Stimulated activated CD8-positive, alpha-beta memory T cell treated with anti-CD3 and anti-CD28 coated beads, Interleukin-12 subunit alpha, Interleukin-12 subunit beta, amount 100 ng/mL, for 24 hours (primary cell): ENCODE measurements around the gene PDZRN3.
"Not testable (repeated sequence)": the region's sequence is repeated elsewhere in the genome, so short reads cannot be mapped to it uniquely, and the experiment has no call there.

Experiments used
- DNase-seq: peaks from one replicate; pipeline ENCODE4 v3.0.0-alpha.2; 2020; ENCODE audit errors: extremely low read depth

The PDZRN3 gene

DNA sequence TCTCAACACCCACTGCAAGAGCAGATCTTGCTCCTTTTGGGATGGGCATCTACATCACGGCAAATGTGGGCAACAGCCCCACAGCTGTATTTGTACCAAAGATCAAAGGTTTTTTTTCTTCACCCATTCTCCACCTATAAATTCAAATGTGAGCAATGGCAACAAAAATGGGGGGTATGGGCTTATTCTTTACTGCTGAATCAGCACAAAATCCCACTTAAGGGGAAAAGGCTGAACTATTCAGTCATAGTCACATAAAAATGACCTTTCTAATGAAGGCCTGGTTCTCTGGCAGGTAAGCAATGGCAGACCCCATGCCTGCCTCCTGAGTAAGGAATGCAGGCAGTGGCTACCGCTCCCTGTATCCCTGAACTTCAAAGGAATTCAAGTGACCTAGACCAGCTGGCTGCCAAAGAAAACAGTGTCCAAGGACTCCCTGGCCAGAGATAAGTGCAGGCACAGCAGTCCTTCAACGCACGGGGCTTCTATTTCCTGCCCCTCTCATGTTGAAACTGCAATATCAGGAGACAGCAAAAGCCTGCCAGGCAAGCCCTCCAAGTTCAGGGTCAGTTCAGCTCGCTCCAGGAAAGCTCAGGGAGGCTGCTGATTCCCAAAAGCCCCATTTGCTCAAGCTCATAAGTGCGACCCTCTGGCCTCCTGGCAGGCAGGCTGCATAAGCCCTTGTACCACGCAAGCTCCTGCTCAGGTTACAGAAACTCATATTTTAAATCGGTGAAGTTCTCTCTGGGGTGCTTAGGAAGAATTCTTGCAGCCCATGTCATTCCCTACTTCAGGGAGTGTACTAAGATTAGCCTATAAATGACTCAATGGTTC is 134.1 kb downstream of the PDZRN3 start:
- DNase-seq, result no peak

DNA sequence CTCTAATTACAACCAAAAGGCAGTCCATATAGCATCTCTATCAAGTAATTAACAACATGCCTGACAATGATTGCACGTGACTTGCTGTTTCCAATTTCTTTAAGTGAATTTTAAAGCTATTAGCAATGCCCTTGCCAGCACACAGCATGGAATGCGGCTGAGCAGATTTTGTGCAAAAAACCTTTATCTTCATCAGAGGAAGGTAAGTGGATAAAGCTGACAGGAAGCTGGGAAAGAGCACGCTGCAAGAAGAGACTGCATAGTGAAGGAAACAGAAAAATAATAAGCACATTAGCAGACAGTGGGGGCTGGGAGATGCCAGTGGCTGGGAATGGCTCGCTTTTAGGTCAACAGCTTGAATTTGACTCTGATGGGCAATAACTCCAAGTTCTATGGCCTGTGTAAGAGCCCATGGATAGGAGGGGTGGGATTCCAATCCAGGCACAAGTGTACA is 138.8 kb downstream of the PDZRN3 start:
- DNase-seq, result no peak

DNA sequence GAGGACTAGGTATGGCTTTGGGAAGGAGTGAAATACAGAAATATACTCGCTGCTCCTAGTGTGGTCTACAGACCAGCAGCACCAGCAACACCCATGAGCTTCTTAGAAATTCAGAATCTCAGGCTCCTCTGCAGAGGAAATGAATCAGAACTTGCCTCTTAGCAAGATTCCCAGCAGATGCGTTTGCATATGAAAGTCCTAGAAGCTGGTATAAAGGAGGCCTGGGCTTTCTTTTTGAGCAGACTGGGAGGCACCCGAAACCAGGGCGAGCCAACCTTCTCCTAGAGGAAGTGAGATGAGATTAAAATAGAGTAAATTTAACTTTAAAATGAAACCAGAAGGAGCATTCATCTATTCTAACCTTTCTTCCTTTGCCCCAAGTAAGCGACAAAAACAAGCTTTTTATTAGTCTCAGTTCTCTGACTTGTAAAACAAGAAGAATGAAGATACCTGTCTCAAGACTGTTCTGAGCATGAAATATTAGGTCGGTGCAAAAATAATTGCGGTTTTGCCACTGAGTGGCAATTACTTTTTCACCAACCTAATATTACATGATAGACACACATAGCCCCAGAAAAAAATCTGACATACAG is 140.0 kb downstream of the PDZRN3 start:
- DNase-seq, result no peak

DNA sequence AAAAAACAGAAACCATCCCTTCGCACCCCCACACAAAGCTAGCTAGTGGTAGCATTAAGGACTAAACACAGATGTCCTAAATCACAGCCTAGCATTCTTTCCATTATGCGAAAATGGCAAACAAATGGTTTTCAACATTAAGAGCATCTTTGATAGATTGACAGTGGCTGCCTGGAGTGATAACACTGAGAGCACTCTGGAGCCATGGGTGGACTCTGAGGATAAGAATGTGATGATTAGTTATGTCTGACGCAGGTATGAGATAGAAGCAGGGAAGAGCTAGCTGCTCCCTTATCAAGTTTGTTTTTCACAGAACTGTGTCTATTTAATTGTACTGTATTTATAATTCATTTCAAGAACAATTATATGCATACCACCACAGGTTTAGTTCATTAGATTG is 142.9 kb downstream of the PDZRN3 start:
- no peak for DNase-seq

DNA sequence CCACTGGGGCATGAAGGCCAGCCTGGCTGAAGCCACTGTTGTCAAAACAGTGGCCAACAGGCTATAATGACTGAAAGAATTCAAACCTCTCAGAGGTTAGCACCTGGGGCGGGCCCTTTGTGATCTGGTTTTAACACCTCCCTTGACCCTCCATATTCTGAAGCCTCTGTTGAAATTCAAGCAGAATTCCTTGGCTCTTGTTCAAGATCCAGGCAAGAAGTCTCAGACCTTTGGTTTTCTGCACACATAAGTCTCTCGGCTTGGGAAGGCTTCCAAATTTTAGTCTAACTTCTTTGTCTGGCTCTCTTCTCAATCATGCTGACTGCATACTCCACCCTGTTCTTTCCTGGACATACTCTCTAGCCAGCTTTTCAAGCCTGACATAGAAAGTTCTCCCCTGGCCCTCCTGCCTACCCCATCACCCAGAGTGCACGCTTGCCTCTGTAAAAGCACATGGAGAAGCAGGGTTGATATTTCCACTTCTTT is 144.5 kb downstream of the PDZRN3 start:
- DNase-seq, result no peak

DNA sequence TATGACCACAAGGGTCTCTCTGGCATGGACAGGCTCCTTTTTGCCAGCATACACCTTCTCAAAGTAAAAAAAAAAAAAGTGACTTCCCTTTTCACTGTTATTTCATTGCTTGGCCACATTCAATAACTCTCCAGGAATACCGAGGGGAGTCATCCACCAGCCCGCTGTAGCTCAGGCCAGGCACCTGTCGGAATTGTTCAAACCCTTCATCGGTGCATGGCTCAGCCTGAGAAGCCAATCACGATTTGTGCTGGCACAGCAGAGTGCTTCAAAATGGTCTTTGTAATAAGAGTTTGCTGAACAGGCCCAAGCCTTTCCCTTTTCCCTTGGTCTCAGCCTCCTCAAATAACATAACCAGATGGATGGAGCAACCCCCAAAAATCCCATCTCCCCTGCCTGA is 145.4 kb downstream of the PDZRN3 start:
- no peak for DNase-seq

DNA sequence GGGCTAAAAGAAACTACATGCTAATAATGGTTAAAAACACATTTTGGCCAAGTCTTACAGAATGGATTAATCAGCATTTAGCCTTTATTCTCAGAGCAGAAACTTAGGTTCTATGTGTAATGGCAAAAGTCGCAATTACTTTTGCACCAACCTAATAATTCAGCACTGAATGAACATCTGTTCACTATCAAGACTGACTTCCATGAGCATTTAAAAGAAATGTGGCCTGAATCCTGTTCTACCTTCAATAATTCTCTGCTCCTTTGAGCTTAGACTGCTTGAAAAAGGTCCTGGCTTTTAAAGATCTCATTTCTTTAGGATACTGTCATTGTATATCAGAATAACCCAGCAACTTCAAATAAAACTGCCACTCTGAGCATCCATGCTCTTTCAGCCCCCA is 145.9 kb downstream of the PDZRN3 start:
- DNase-seq, result no peak

DNA sequence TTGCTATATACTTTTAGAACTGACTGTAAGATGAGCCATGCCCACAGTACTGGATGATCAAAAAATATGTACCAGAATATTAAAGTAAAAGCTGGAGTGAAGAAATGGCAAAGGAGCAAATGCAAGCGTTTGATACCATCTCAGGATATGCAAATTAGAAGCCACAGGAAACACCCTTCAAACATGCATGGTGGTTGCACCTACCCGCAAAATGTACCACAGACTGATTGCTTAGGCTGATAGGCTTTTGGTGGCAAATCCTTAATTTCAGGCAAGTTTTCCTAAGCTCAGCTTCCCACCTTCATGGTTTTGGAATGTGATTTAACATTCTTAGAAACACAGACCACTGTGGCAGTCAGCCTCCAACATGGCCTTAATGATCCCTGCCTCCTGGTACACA is 149.0 kb downstream of the PDZRN3 start:
- no peak for DNase-seq

DNA sequence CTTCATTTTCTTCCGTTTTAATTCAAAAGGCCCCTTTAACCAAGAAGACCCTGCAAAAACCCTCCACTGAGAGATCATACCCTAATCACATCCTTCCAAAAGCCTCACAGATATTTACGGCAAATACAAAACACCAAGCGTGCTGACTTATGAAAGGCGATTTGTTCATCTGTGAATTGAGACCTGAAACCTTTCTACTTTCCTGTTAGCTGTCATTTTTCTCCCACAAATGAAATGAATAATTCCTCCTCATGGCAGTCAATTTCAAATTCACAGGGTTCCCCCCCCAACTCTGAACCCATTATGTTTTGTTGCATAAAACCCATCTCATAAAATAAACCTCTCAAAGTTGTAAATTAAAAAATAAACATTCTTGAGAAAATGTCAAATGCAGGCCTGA is 149.6 kb downstream of the PDZRN3 start:
- DNase-seq, result no peak

DNA sequence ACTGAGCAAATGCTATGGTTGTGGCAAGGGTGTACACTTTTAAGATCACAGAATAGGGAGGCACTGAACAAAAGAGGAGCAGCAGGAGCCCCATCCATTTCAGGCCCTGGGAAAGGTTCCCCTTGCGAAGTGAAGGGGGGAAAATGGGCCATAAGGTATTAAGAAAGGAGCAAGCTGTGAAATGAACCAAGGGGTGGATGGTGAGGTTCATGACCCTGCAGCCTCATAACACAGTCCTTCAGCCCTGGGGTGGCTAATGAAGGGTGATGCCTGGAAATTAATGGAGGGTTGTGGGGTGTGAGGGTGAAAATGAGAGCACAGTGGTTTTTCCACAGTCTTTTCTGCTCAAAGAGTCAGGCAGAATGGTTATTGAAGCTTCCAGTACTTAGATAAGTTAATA is 150.1 kb downstream of the PDZRN3 start:
- no peak for DNase-seq

DNA sequence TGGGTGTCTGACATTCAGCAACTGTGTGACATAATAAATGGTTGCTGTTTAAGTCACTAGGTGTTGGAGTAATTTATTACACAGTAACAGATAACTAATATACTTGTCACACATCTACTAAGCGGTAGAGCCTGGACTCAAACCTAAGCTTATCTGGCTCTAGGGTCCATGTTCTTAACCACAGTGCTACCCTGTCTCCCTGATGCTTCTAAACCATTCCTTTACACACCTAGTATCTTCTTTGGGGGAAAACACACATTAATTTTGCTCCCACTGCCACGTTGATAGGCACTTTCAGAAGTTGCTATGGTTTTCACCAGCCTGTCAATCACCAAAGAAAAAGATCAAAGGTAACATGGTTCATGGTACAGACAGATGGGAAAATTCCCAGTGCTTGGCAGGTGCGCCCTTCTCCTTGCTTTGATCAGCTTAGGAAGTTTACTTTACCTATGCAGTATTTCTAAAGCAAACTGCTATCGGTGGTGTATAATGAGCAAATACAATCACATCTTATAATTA is 150.8 kb downstream of the PDZRN3 start:
- DNase-seq, result no peak

DNA sequence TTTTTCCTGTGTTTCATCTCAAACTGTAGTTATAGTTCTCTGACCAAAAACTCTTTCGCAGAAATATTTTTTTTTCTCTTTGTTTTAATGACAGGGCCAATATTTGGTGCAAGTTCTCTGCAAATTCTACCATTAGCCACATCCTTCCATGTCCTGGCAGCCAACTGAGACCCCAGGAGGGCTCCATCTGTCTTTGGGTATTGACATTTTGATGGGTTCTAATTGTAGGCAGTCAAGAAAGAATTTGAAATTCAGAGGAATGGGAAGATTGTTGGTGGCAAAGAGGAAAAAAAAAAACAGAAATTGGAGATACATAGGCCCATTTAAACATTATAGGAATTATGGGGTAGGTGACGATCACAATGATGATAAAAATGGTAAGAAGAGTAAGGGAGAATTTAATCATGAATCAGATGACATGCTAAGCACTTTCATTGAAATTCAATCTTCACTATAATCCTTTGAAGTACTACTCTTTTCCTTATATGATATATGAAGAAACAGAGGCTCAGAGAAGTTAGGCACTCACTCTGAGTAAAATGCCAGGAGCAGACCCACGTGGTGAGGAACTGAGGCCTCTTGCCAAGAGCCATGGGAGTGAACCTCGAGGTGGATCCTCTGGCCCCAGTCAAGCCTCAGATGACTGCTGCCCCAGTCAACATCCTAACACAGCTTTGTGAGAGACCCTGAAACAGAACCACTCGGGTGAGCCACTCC is 151.4 kb downstream of the PDZRN3 start:
- DNase-seq, result no peak

DNA sequence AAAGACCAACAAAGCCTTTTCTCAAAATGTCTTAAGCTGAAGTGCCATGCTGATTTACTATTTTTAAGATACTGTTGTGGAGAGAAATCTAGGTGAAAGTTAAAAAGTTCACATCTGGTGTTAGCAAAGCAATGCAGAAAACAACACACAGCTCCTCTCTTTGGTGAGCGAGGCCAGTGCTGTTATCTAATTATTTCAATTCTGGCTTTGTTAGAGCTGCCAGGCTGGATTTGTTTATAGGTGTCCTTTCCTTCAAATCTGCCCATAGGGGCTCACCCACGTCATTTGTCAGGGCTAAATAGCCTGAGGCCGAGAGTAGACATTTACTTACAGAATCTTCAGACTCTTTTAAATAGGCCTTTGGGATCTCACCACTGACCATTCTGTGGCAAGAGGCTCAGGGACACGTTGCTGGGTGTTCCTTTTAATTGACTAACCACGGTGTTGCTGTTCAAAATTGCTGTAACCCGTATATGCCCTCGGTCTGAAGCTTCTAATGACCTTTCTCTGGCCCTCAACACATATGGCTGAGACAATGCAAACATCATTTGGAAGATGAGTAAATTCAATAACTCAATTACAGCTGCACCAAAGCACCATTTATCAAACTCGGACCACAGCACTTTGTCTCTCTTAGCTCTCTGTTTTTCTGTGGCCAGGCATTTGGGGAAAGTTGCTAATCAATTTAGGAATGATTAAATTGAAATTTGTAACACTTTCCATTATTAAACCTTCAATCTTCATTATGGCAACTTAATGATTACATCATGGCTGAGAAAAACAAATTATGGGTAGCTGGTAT is 152.6 kb downstream of the PDZRN3 start:
- DNase-seq, result no peak

DNA sequence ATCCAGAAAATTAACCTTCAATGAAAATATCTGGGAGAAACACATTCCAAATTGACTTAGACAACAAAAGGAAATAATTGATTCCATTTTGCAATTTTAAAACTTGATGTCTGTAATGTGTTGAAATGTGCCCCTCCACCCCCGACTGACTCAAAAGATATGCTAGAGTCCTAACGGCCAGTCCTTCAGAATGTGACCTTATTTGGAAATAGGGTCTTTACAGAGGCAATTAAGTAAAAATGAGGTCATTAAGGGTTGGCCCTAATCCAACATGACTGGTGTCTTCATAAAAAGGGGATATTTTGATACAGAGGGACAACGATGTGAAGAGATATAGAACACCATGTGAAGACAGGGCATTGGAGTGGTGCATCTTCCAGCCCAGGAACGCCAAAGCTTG is 153.9 kb downstream of the PDZRN3 start:
- no peak for DNase-seq

DNA sequence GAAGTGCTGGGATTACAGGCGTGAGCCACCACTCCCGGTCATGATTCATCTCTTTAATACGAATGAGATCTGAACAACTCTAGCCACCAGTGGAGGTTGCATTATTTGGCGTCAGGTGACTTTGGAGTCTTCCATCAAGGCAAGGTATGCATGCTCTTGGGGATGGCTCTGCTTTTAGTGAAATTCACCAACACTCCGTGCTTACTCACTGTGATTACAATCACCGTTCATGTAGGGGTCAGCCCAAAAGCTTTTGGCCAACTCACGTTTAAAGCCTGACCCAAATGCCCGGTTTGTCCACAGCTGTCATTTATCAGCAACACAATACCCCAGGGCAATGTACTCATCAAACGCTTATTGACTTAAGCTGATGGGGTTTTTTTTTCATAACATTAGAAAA is 155.4 kb downstream of the PDZRN3 start:
- no peak for DNase-seq

DNA sequence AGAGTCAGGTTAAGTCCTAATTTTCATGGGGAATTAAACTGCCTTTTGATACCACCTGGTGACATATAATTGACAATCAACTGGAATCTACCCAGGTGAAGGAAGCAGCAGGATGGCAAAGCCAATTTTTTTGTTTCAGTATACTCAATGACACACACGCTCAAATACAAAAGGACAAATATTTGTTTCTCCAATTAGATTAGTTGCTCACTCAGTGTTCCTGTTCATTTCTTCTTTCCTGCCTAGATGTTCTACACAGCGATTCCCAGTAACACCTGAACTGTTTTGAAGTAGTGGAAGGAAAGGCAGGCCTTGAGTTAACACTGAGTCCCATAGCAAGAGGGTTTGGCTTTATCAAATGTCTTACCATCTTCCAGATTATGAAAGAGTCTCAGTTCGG is 157.5 kb downstream of the PDZRN3 start:
- no peak for DNase-seq

DNA sequence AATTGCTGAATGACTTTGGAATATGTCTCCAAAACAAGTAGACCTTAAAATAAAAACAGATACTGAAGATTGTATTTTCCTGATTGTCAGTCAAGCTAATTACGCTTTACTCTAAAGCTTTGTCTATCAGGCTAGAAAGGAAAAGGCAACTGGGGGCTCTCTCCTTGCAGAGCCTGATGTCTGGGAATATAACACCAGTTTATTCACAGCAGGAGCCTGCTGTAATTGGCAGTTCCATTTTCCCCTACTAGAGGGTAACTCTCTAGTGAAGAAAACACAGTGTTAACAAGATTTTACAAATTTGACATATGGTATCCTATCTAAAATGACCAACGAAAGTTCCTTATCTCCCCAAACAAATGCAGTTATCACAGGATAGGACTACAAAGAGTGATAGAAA is 158.8 kb downstream of the PDZRN3 start:
- DNase-seq, result no peak

DNA sequence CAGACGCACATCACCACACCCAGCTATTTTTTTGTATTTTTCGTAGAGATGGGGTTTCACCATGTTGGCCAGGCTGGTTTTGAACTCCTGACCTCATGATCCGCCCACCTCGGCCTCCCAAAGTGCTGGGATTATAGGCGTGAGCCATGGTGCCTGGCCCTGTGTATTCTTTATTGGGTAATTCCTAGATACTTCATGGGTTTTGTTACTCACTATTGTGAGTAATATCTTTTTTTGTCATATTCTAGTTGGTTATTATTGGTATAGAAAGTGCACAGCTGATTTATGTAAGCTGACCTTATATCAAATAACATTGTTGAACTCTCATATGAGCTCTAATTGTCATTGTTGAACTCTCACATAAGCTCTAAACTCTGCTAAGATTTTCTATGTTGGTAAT is 160.6 kb downstream of the PDZRN3 start:
- not testable (repeated sequence) for DNase-seq

DNA sequence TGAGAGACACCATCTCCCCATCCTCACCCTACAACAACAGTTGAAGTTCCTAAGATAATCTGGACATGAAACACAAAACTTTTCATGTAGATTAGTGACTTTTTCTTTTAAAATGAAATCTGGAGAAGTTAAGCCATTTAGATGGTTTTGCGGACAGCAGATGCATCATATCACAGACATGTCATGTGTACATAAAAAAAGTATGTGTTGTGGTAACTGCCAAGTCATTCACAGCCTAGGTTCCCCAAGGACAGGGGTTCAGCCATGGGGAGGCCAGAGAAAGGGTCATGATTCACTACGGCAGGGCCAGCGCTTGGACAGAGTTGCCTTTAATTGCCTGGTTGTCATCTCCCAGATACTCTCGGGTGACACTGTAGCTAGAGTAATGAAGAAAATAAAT is 163.2 kb downstream of the PDZRN3 start:
- DNase-seq, result no peak

DNA sequence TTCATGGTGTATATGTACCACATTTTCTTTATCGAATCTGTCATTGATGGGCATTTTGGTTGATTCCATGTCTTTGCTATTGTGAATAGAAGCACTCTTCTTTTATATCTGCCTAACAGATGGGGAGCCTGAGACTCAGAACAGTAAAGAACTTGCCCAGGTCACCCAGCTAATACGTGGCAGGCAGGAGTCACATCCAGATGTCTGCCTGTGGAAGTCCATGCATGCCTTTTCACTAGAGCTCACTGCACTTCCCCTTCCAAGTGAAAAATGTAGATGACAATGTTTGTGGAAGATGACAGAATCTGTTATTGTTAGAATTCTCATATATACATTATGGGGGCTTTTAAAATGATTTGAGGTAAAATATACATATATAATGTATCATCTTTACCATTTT is 165.0 kb downstream of the PDZRN3 start:
- no peak for DNase-seq

DNA sequence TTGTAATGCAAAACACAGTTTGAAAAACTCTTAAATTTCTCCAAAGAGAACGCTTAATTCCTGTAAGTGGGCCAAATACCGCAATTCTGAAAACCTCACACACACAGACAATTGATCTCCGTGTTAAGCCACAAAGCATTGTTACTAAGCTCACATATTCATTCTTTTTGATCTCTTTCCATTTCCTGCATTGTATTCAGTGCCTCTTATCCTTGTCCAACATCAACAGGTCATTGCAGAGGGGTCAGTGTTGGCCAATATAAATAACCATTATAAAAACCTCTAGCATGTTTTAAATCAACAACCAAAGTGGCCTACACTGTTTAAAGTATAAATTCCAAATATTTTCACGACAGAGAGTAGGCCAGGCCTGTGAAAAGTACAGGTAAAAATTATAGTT is 171.1 kb downstream of the PDZRN3 start:
- DNase-seq, result no peak

DNA sequence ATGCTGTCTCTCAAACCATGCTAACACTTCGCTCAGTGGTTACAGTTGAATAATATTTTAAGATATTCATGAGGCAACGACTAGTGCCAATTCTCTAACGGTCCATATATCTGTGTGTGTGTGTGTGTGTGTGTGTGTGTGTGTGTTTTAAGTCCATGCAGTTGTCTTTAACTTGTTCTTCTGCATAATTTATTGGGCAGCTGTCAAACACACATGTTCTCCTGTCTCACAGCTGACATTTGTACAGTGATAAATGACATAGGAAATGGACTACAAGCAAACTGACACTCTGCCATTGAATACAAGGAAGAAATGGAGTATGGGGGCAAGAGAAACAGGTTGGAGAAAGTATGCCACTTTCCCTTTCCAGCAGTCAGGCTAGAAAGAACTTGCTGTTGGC is 172.0 kb downstream of the PDZRN3 start:
- DNase-seq, result no peak
